Activated CD4-positive, alpha-beta T cell treated with anti-CD3 and anti-CD28 coated beads, Interleukin-2, amount 50 U/mL, for 4 hours (primary cell): ENCODE results near the gene MAGI2.

ENCODE experiments used
- DNase-seq, 2 experiments: peaks; one replicate each; pipeline ENCODE4 v3.0.0-alpha.2; 2020

Gene MAGI2

DNA sequence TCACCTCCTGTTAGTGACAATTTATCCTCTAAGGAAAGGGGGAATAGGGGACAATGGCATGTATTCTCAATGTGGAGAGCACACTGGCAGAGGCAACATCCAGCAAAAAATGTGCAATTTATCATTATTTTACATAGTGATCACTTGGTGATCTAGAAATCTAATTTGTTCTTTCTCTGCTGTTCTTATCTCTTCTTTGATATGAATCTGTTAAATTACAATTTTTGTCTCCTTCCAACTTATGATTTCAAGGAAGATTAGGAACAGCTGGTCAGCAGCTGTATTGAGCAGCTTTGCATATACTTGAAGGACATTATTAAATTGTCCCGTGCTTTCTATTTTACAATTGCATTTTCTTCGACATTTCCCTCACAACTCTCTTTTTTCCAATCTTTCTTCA lies 213.1 kb downstream of the MAGI2 start:
- no peak for DNase-seq

DNA sequence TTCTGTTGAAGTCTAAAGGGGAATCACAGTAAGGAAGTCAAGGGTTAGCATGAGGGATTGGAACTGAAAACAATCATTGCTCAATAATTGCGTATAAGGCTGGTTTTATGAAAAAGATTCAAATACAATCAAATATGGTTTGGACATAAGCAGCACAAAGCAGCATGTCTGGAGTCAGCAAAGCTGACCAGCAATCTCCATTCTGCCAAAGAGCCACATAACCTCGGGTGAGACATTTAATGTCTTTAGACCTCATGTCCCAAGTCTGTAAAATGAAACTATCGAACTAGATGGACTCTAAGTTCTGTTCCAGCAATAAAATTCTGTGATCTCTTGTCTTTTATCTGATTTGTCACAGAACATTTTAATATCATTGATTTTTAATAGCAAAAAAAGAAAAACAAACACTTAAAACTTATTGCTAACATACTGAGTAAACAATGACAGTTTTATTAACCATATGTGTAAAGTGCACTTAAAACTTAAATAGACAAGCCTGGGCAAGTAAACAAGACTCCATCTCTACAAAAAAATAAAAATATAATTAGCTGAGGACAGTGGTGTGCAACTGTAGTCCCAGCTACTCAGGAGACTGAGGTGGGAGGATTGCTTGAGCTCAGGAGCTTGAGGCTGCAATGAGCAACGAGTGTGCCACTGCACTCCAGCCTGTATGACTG lies 217.0 kb downstream of the MAGI2 start:
- no peak for DNase-seq

DNA sequence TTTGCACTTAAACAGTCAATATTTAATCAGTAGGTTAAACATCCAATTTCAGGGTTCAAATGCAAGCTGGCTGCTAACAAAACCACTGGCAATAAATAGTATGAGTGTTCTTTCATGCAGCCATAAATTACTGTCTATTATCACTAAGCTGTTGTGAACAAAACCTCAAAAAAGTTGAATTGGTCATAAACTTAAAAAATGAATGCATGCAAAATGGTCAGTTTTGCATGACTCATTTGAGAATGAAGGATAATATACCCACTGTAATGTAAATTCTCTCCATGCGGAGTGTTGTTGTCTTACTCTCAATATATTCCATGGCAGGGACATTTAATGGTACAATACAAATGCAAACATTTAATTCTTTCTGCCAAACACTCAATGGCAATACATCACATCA lies 226.4 kb downstream of the MAGI2 start:
- DNase-seq, result no peak

DNA sequence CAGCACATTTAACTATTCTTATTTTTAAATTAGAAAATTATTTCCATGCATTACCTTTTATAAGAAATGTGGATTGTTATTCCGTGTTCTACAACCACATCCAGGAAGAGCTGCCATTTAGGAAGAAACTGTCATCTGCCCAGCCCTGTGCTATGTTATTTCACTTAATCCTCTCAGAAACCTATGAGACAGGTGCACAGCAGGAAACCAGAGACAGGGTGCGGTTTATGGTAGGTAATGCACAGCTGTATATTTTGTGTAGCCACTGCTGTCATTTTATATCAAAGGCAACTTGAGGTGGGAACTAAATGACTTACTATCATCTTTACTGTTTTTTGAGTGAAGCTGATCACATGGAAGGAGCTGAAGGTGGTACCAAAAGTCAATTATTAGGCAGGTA lies 232.3 kb downstream of the MAGI2 start:
- no peak for DNase-seq

DNA sequence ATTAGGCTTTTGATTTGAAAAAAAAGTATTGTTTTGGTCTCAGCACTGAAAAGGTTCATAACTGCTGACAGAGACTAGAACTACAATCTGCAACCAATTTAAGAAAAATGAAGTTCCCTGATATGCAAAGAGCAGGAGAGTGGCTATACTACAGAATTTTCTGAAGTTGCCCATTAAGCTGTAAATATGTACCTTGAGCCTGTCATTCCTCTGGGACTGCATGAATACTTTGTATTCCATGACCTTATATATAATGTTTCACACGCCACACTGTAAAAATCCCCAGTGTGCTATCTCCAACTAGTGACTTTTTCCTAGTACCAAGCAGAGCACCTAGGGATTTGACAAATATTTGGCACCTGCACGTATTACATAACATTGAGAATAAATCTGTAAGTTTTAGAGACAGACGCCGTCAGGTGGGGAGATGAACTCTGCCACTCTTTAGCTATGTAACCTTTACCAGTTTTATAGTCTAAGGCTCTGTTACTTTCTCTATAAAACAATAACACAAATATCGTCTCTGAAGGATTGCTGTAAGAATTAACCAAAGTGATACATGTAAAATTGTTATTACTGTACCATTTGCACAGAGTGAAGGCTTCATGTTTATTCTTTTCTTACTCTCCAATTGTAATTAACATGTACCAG lies 235.4 kb downstream of the MAGI2 start:
- DNase-seq, result no peak

DNA sequence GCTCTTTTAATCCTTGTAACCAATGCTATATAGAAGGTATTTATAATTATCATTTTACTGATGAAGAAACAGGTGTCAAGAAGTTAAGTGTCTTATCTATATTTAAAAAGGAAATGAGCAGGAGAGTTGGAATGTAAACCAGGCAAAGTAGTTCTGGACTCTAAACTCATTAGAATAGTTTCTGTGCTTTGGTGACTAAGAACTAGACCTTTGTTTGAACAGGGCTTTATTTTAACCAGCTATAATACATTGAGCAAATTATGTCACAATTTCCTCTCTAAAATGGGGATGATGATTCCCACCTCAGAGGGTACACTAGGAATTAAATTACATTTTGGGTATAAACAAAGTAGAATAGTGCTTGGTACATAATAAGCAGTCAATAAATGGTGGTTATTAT lies 236.0 kb downstream of the MAGI2 start:
- DNase-seq, result no peak

DNA sequence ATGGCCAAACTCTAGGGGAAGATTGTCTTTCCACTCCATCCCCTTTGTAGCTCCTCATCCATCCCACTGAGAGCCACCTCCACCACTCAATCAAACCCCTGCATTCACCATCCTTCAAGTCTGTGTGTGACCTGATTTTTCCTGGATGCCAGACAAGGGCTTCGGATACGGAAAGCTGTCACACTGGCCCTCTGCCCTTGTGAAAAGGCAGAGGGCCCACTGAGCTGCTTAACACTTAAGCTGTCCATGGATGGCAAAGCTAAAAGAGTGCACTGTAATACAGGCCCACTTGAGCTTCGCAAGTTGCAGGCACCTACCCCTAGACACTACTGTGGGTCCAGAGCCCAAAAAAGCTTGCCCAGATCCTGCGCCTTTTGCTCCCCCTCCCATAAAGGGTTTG lies 237.2 kb downstream of the MAGI2 start:
- DNase-seq, result no peak

DNA sequence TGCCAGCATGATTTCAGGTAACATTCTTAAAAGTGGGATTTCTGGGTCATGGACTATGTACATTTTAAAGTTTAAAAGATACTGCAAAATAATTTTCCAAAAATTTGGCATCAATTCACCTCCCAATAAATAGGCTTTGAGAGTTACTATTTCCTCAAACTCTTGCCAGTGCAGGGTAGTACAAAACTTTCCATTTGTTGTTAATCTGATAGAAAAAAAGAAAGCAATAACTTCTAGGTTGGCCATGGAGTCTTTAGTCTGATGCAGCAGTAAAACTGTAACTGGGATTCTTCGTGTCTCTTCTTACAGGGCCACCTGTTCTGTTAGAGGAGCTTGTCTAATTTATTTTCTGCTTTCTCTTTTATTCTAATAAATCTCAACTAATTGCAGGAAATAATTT lies 241.1 kb downstream of the MAGI2 start:
- no peak for DNase-seq

DNA sequence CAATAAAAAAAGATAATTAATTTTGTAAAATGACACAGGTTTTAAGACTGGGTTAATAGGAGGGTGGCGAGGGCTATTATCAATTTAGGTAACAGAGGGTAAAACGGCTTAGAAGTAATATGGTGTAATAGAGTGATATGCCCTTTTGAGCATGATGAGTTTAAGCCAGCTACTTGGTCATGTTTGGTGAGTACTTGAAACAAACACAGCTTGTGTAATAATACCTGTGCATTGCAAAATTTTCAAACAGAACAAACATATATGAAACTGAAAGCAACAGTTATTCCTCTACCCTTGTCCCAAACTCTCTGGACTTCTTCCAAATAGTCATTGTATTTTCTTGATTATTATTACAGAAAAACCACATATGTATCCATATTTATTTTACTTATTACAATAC lies 241.7 kb downstream of the MAGI2 start:
- DNase-seq, result no peak

DNA sequence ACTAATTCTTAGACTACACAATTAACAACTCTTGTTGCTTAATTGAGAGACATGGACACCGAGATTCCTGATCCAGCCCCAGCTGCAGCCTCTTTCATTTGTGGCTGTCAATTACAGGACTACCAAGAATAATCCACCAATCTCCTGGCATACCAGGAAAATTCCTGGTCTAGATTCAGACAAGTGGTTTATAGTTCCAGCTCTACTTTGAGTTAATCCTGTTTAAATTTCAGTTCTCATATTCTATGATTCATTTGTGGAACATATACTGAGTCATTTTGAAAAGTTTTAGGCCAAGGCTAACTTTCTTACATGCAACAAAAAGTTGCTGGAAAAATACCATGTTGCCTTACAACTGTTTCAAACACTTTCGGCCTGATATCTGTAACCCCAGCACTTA lies 253.5 kb downstream of the MAGI2 start:
- DNase-seq, result no peak

DNA sequence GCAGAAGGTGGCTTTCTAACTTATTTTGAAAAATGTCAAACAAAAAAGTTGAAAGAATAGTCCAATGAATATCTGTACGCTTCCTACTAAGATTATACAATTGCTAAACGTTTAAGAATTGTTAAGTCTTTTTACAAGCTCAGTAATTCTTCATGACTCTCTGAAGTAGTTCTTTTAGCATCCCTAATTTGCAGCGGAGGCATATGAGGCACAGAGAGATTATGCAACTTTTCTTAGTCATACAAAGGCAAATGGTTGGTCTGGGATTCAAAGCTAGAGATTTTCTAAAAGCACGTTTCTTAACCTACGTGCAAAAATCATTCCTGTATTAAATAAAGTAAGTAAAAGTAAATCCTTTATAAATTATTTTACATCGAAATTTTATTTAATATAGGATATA lies 254.2 kb downstream of the MAGI2 start:
- no peak for DNase-seq

DNA sequence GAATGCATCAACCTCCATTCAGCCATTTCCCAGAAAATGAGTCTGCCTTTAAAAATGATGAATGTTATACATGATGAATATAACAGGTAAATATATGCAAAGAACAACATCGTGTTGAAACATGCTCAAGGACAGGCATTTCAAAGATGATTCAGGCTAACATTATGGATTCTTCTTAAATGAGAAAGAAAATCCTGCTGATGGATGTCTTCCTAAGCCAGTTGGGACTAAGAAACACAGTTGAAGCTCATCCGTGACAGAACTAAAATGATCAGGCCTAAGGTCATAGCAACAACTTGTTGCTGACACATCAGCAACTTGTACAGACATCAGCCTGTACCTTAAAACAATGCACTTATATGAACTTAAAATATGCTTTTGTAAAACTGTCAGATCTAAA lies 267.9 kb downstream of the MAGI2 start:
- no peak for DNase-seq

DNA sequence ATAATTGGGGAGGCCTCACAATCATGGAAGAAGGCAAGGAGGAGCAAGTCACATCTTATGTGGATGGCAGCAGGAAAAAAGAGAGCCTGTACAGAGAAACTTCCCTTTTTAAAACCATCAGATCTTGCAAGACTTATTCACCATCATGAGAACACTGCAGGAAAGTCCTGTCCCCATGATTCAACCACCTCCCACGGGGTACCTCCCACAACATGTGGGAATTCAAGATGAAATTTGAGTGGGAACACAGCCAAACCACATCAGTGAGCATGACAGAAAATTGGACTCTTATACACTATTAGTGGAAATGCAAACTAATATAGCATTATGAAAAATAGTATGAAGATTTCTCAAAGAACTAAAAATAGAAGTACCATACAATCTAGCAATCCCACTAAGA lies 271.2 kb downstream of the MAGI2 start:
- no peak for DNase-seq

DNA sequence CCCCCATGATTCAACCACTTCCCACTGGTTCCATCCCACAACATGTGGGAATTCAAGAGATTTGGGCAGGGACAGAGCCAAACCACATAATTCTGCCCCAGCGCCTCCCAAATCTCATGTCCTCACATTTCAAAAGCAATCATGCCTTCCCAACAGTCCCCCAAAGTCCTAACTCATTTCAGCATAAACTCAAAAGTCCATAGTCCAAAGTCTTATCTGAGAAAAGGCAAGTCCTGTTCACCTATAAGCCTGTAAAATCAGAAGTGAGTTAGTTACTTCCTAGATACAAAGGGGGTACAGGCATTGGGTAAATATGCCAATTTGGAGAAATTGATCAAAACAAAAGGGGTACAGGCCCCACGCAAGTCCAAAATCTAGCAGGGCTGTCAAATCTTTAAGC lies 272.9 kb downstream of the MAGI2 start:
- DNase-seq, result no peak

DNA sequence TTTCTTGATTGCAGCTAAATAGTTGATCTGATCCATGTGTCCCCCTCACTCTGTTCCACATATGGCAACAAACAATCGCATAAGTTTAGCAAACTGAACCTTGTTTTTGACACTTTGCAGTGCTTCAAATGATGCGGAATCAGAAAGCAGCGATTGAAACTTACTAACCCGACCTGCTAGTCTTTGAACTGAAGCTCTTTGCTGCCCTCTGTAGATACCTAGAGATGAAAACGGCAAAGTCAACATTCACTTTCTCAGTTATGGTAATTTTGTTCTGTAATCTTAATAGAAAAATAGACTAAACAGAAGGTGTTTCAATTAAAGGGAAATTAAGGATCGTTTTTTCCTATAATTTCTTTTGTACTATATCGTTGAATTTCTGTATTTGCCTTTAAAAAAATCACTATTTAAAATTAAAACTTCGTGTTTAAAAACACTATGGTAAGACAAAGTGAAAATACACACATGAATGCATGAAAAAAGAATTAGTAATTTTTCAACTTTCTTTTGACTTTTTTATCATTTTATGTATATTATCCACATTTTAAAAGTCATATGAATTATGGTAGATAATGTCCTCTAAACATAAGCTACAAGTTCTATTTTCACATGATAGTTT lies 276.5 kb downstream of the MAGI2 start:
- no peak for DNase-seq

DNA sequence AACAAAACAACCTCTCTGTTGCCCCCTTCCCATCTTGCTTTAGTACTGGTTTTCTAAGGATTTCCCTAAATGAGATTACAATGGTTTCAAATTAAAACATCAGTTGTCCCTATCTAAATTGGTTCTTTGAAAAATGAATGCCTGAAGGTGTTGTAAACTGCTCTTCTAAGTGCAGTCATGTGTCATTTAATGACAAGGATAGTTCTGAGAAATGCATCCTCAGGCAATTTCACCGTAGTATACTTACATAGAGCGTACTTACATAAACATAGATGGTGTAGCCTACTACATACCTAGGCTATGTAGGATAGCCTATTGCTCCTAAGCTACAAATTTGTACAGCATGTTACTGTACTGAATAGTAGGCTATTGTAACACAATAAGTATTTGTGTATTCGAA lies 278.1 kb downstream of the MAGI2 start:
- no peak for DNase-seq

DNA sequence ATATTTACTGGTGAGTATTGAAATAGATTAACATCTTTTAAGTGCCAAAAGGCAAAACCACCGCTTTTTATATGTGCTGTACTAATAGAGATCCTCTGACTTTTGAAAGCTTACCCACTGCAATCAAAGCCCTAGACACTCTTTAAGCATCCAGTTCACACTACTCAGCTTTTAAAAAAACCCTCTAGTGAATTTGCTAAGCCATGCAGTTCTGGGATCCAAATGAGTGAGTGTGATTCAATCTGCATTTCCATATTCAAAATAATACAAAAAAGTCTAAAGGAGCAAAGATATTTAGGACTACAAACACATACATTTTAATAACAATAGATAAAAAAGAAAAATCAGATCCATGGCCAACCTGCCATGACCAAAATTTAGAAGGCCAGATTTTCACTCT lies 288.2 kb downstream of the MAGI2 start:
- no peak for DNase-seq

DNA sequence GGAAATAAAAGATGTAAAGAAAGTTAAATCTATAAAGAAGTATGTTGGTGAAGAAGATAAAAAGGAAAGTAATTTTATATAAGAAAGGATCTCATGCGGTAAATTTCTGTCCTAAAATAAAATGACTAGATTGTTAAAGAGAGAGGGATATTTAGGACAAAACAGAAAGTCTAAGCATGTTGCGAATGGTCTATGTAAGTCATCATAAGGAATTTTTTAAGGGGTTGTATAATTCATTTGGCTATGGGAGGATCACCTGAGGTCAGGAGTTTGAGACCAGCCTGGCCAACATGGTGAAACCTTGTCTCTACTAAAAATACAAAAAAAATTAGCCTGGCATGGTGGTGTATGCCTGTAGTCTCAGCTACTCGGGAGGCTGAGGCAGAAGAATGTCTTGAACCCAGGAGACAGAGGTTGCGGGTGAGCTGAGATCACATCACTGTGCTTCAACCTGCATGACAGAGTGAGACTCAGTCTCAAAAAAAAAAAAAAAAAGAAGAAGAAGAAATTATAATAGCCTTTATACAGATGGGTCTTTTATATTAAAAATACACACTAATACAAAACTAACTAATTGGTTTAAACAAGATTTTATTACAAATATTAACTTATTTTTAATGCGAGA lies 294.3 kb downstream of the MAGI2 start:
- DNase-seq, result no peak

DNA sequence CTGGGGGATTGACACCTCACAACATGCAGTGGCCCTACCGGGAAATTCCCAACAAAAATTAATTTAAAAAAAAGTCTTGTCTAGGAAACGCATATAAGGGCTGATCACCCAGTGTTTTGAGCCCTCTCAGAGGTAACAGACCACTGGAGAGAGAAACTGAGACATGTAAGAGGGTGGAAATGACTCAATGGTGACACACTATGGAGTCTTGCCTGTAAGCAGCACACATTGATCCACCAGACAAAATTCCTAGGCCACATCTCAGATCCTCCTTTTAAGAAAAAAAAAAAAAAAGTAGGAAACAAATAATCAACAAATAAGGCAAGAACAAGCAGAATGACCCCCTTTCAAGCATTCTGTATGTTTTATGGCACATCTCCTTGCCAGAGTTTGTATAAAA lies 296.2 kb downstream of the MAGI2 start:
- no peak for DNase-seq

DNA sequence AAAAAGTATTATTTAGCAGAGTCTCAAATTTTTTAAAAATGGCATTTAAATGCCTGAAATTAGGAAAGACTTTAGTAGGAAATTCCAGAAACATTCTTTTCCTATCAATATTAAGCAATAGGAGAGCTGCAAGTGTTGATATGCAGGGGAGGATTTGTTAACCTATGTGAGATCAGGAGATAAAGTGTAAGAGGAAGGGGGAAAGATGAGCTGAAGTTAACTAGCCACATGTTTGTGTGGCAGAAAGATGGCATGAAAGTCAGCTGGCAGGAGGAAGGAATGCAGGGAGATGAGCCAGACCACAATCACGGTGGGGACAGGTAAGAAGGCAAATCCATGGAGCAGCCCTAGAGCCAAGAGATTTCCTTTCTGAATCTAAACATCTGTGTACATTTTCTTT lies 303.6 kb downstream of the MAGI2 start:
- no peak for DNase-seq

DNA sequence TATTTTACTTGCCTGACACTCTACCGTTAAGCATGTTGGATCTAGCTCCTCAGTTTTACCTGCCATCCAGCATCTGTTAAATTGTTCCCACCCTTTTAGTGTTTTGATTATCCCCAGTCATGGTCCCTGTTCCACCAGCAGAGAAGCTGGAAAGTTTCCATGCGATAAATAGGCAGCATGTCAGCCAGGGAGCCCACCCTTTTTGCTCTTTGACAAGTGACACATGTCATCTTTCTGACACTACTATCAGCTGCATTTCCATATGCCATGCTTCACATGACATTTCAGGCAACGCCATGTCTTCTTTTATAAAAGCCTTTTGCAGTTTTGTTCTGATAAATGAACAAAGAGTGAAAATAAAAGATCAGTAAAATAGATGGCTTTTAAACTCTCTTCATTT lies 310.8 kb downstream of the MAGI2 start:
- DNase-seq, result no peak

DNA sequence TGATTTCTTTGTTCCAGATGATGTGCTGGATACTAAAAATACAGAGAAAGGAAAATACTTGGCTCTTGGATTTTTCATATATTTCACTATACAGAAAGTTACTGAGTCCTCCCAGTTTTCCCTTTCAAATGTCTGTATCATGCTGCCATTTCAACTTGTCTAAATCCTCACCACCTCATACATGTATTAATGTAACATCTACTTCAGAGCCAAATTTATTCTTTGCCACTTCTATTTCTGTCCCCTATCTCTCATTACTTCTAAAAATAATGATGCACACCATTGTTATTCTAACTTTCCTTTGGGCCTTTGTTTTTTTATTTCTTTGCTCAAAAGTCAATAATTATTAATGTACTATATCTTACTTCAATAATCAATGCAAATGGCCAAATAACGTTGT lies 312.2 kb downstream of the MAGI2 start:
- DNase-seq, result no peak

DNA sequence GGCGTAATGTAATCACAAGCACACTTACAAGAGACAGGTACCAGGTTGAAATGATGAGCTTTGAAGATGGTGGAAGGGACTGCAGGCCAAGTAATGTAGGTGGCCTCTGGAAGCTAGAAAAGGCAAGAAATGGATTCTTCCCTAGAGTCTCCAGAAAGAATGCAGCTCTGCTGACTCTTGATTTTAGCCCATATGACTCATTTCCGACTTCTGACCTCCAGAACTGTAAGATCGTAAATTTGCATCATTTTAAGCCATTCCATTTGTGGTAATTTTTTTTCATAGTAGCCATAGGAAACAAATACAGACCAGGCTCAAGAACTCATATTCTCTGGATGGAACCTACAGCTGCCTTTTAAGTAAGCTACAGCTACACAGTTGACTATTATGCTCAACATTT lies 315.5 kb downstream of the MAGI2 start:
- DNase-seq, result no peak

DNA sequence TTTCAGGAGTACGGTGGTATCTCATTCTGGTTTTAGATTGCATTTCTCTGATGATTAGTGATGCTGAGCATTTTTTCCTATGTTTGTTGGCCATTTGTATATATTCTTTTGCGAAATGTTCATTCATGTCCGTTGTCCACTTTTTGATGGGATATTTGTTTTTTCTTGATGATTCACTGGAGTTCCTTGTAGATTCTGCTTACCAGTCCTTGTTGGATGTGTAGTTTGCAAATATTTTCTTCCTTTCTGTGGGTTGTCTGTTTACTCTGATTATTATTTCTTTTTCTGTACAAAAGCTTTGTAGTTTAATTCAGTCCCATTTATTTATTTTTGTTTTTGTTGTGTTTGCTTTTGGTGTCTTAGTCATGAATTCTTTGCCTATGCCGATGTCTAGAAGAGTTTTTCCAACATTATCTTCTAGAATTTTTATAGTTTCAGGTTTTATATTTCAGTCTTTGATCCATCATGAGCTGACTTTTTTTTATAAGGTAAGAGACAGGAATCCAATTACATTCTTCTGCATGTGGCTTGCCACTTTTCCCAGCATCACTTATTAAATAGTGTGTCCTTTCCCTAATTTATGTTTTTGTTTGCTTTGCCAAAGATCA lies 320.5 kb downstream of the MAGI2 start:
- DNase-seq, result no peak
